Esophagus muscularis mucosa (tissue), 4 donors: Measurements from ENCODE around the gene CYLD. TPM values are rescaled to one million over a fixed set of nuclear protein-coding genes. Genes with fewer than 3 reads are reported as not detected.

Source experiments
- DNase-seq: peaks from one replicate; pipeline ENCODE4 v3.0.0-alpha.2; 2017; ENCODE audit errors: extremely low spot score
- H3K27ac ChIP-seq, 4 donors: fragments of 200-600 bp; sonication (generic); replicated peaks in 1 of 4; 1 replicate in 3 of 4; 2 replicates in 1 of 4; pipeline ENCODE4 v1.5.1; 2016 to 2019; ENCODE audit warnings: mild to moderate bottlenecking in 1 of 4
- H3K27me3 ChIP-seq, 4 donors: fragments of 200-600 bp; sonication (generic); one replicate each; pipeline versions ENCODE4 v1.5.1 to v1.6.0; 2016 to 2019
- H3K36me3 ChIP-seq, 4 donors: fragments of 200-600 bp; sonication (generic); one replicate each; pipeline ENCODE4 v1.5.1; 2016 to 2019
- H3K4me1 ChIP-seq, 4 donors: fragments of 200-600 bp; sonication (generic); one replicate each; pipeline ENCODE4 v1.5.1; 2016 to 2019
- H3K4me3 ChIP-seq, 4 donors: fragments of 200-600 bp; sonication (generic); 1 replicate in 2 of 4; 2 replicates in 2 of 4; pipeline ENCODE4 v1.5.1; 2016 to 2019; ENCODE audit warnings: mild to moderate bottlenecking in 4 of 4, moderate library complexity in 1 of 4
- H3K9me3 ChIP-seq, 4 donors: fragments of 200-600 bp; sonication (generic); 1 replicate in 3 of 4; 2 replicates in 1 of 4; pipeline ENCODE4 v1.5.1; 2016 to 2019
- CTCF ChIP-seq, 3 experiments: fragments of 200-600 bp in 2 of 3; fragments of 450-650 bp in 1 of 3; sonication (generic) in 2 of 3; IDR thresholded peaks; one replicate each; pipeline ENCODE4 v1.5.1; 2017 to 2019; ENCODE audit warnings: antibody characterized with exemption in 3 of 3, mild to moderate bottlenecking in 2 of 3, moderate library complexity in 1 of 3
- EP300 ChIP-seq: sonication (generic); formaldehyde crosslinking; IDR thresholded peaks from one replicate; pipeline ENCODE4 v1.6.1; 2017; ENCODE audit warnings: antibody characterized with exemption
- POLR2A ChIP-seq: fragments of 450-650 bp; IDR thresholded peaks from one replicate; pipeline ENCODE4 v1.6.1; 2017; ENCODE audit warnings: antibody characterized with exemption, moderate library complexity, mild to moderate bottlenecking, low read depth
- POLR2AphosphoS5 ChIP-seq, 2 donors: sonication (generic); formaldehyde crosslinking; IDR thresholded peaks; one replicate each; pipeline ENCODE4 v1.6.1; 2017; ENCODE audit warnings: antibody characterized with exemption in 2 of 2
- WGBS: methylation state at CpG from one replicate; pipeline ENCODE4 v1.1.5; 2018; 5-methylcytosine and 5-hydroxymethylcytosine counted together
- intact Hi-C: fragments of 100-400 bp; cut with DNase I; formaldehyde crosslinking; loops from one replicate; pipeline ENCODE4 v1.15.1; 2023
- total RNA-seq, 4 donors: library from RNA; depleted of rRNA; stranded (reverse); fragments of >200 nt; gene quantifications; one replicate each; pipeline versions ENCODE4 v1.1.0 to v1.2.1, GENCODE V29; 2016

Gene CYLD
- total RNA-seq, 4 donors from 2014 or later: 40.1 to 46.4 (median 40.8) TPM

DNA sequence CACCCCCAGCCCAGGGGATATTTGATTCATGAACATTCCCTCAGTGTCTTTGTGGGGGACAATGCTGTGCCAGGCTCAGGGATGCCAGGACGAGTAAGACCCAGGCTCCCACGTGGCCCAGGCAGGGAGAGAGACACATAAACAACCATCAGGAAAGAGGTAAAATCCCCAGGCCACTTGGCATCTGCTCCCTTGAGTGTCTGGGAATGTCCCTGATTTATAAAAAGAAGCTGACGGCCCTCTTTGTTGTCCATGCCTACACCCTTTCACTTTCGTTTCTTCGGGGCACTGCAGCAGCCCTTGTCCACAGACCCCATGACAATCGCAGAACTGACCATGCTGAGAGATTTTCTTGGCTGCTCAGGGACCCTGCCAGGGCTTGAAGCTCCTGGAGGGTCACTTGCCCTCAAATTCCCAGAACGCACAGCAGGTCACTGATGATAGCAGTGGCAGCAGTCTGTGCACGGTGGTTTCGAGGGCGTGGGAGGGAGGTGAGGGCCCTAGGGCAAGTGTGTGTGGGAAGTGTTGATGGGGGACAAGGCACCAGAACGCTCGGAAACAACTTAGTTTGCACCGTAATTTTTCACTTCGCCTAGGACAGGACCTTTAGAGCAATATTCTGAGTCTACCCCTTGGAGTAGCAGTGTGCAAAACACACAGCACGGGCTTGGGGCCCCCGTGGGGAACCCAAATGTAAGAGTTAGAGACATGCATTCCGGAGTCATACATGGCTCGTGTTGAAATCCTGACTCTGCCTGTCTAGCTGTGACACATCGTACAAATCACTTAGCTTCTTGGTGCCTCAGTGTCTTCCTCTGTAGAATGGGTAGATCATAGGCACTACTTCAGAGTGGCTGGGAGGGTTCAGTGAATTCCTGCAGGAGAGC is 43.8 kb upstream of the CYLD start:
- WGBS: 45% methylated on average over 17 of the region's 19 CpGs
- peak in 1 of 2 donors; percentile 36 for TF ChIP-seq POLR2AphosphoS5 (IDR thresholded peaks at IDR 0.05)
- no peak for TF ChIP-seq POLR2A
- no peak for TF ChIP-seq EP300
- no peak for TF ChIP-seq CTCF (IDR thresholded peaks at IDR 0.05)
- Histone ChIP-seq H3K36me3 (no peaks in the 10 kb centered on the region), H3K4me3 (peak overlapping the region; percentile 44 to 60 (median 47)), H3K27me3 (no peaks in the 10 kb centered on the region), H3K4me1 (peaks cover 28 to 43% (median 40%) of the 10 kb centered on the region in 4 donors), H3K9me3 (peaks cover 0 to under 1% (median 0%) of the 10 kb centered on the region in 4 donors), H3K27ac (peak overlapping the region; percentile 59 to 69 (median 62))
- no peak for DNase-seq
- intact Hi-C loops: loop anchor here (10.0 kb wide), 2 partner anchors 47 to 107 kb away; partner anchors contain the start of gene CYLD

GRCh38 chr16:50699326-50700159 is 42.3 kb upstream of the CYLD start:
- intact Hi-C loops: loop anchor here (10.0 kb wide), 2 partner anchors 45 to 105 kb away; partner anchors contain the start of gene CYLD
- H3K27me3 ChIP-seq: no peaks in the 10 kb centered on the region
- 85% methylated on average over 11 of the region's 19 CpGs for WGBS
- H3K27ac ChIP-seq: no peak overlapping the region
- H3K4me3 ChIP-seq: no peak overlapping the region
- no peak for DNase-seq
- peaks cover 21 to 32% (median 30%) of the 10 kb centered on the region in 4 donors for H3K4me1 ChIP-seq
- TF ChIP-seq POLR2A (no peak), CTCF (IDR thresholded peaks at IDR 0.05) (no peak), EP300 (no peak), POLR2AphosphoS5 (IDR thresholded peaks at IDR 0.05) (no peak)
- H3K36me3 ChIP-seq: no peaks in the 10 kb centered on the region
- H3K9me3 ChIP-seq: peaks cover 0 to 14% (median 11%) of the 10 kb centered on the region in 4 donors

- WGBS: 95% methylated on average over 3 of the region's 3 CpGs
- no peaks in the 10 kb centered on the region for H3K36me3 ChIP-seq
- TF ChIP-seq POLR2A (no peak), CTCF (IDR thresholded peaks at IDR 0.05) (no peak), EP300 (no peak), POLR2AphosphoS5 (IDR thresholded peaks at IDR 0.05) (no peak)
- peaks cover under 1 to 11% (median 10%) of the 10 kb centered on the region in 4 donors for H3K4me1 ChIP-seq
- H3K27ac ChIP-seq: no peak overlapping the region
- H3K4me3 ChIP-seq: no peak overlapping the region
- peaks cover 0 to 20% (median 16%) of the 10 kb centered on the region in 4 donors for H3K9me3 ChIP-seq
- no peaks in the 10 kb centered on the region for H3K27me3 ChIP-seq
- no peak for DNase-seq
- intact Hi-C loops: no loop called here
Observed at GRCh38 chr16:50702725-50703124, 39.2 kb upstream of the CYLD start.

- DNase-seq: no peak
- Histone ChIP-seq H3K4me1 (no peaks in the 10 kb centered on the region), H3K9me3 (peaks cover 0 to 20% (median 16%) of the 10 kb centered on the region in 4 donors), H3K27me3 (no peaks in the 10 kb centered on the region), H3K36me3 (no peaks in the 10 kb centered on the region), H3K4me3 (no peak overlapping the region), H3K27ac (no peak overlapping the region)
- intact Hi-C loops: no loop called here
- TF ChIP-seq CTCF (IDR thresholded peaks at IDR 0.05) (no peak), POLR2AphosphoS5 (IDR thresholded peaks at IDR 0.05) (no peak), POLR2A (no peak), EP300 (no peak)
- 89% methylated on average over 1 of the region's 1 CpG for WGBS
Observed at GRCh38 chr16:50704245-50704644, 37.6 kb upstream of the CYLD start.
